HepG2 (cell line): Measurements from ENCODE around the gene RFXAP. TPM values are rescaled to one million over a fixed set of nuclear protein-coding genes. Genes with fewer than 3 reads are reported as not detected.

Source experiments
- HMGA1 ChIP-seq: sonication (generic); formaldehyde crosslinking; conservative IDR thresholded peaks from 2 replicates; pipeline ENCODE4 v1.4.0; 2020; ENCODE audit warnings: missing genetic modification reagents
- MXI1 ChIP-seq: IDR thresholded peaks from 3 replicates; pipeline ENCODE4 v1.6.1; 2012; ENCODE audit warnings: low read depth, low read length, inconsistent platforms, borderline replicate concordance
- NFE2 ChIP-seq: sonication (generic); formaldehyde crosslinking; IDR thresholded peaks from 2 replicates; pipeline ENCODE4 v1.4.0; 2020; ENCODE audit warnings: missing genetic modification reagents
- SIN3B ChIP-seq: fragments of 150-350 bp; IDR thresholded peaks from 2 replicates; pipeline ENCODE4 v1.6.1; 2014; ENCODE audit warnings: low read length
- SMAD9 ChIP-seq: sonication (generic); formaldehyde crosslinking; IDR thresholded peaks from 2 replicates; pipeline ENCODE4 v1.5.1; 2020; ENCODE audit warnings: mild to moderate bottlenecking, missing genetic modification reagents
- TAF1 ChIP-seq: sonication (generic); formaldehyde crosslinking; IDR thresholded peaks from 2 replicates; pipeline ENCODE4 v1.4.0; 2020; ENCODE audit warnings: missing genetic modification reagents
- ZC3H13 ChIP-seq: sonication (generic); formaldehyde crosslinking; IDR thresholded peaks from 2 replicates; pipeline ENCODE4 v1.8.1; 2023; ENCODE audit warnings: mild to moderate bottlenecking, missing genetic modification reagents, moderate library complexity
- ZKSCAN5 ChIP-seq: sonication (generic); formaldehyde crosslinking; IDR thresholded peaks from 2 replicates; pipeline ENCODE4 v1.5.1; 2020; ENCODE audit warnings: mild to moderate bottlenecking, missing genetic modification reagents
- ZNF207 ChIP-seq: fragments of 450-650 bp; IDR thresholded peaks from 2 replicates; pipeline ENCODE4 v1.6.1; 2016; ENCODE audit warnings: antibody characterized with exemption, borderline replicate concordance
- ZNF3 ChIP-seq: IDR thresholded peaks from 2 replicates; pipeline ENCODE4 v1.7.0; 2017; ENCODE audit warnings: inconsistent platforms
- ZNF333 ChIP-seq: sonication (generic); formaldehyde crosslinking; IDR thresholded peaks from 2 replicates; pipeline ENCODE4 v1.4.0; 2020; ENCODE audit warnings: mild to moderate bottlenecking, missing genetic modification reagents, borderline replicate concordance
- ZNF550 ChIP-seq: sonication (generic); formaldehyde crosslinking; IDR thresholded peaks from 2 replicates; pipeline ENCODE4 v1.4.0; 2020; ENCODE audit warnings: mild to moderate bottlenecking, missing genetic modification reagents, borderline replicate concordance
- polyA plus RNA-seq, 8 experiments: library from polyadenylated mRNA; depleted of rRNA in 3 of 8; stranded (reverse) in 7 of 8; unstranded in 1 of 8; fragments of >200 nt; fragmentation: Illumina TruSeq in 4 of 8; extraction: Trizol in 4 of 8; gene quantifications; 2 replicates each; pipeline versions ENCODE4 v1.2.1 to v1.2.3, GENCODE V29; 2011 to 2016; ENCODE audit warnings: low read depth in 4 of 8, missing spikeins in 1 of 8, mixed read lengths in 1 of 8; ENCODE audit not compliant: insufficient read depth in 1 of 8
- total RNA-seq, 5 experiments: library from RNA; depleted of rRNA; stranded (reverse); fragments of >200 nt; fragmentation: Illumina TruSeq; extraction: Trizol; gene quantifications; 2 replicates each; pipeline ENCODE4 v1.2.3, GENCODE V29; 2016; ENCODE audit warnings: low read depth in 1 of 5
- TF ChIP-seq, protein P1 (sequence below): IDR thresholded peaks from 2 replicates; pipeline ENCODE4 v1.6.1; 2012; ENCODE audit warnings: low read length, improper control_type of control experiment
- TF ChIP-seq, protein P2 (sequence below): sonication (generic); formaldehyde crosslinking; IDR thresholded peaks from 2 replicates; pipeline ENCODE4 v1.4.0; 2020; ENCODE audit warnings: missing genetic modification reagents
- TF ChIP-seq, protein P3 (sequence below): sonication (generic); formaldehyde crosslinking; IDR thresholded peaks from 2 replicates; pipeline ENCODE4 v1.8.0; 2023; ENCODE audit warnings: mild to moderate bottlenecking, missing genetic modification reagents
- TF ChIP-seq, protein P4 (sequence below): sonication (generic); formaldehyde crosslinking; IDR thresholded peaks from 2 replicates; pipeline ENCODE4 v1.4.0; 2020; ENCODE audit warnings: missing genetic modification reagents
- TF ChIP-seq, protein P5 (sequence below): sonication (generic); formaldehyde crosslinking; IDR thresholded peaks from 2 replicates; pipeline ENCODE4 v1.4.0; 2020; ENCODE audit warnings: low read depth, mild to moderate bottlenecking, missing genetic modification reagents

Gene RFXAP
- total and polyA plus RNA-seq, 2 of the 13 experiments (the other 11 are each of a cell fraction or from before 2014, with no cell fraction given): 1.8 to 7.9 TPM

DNA sequence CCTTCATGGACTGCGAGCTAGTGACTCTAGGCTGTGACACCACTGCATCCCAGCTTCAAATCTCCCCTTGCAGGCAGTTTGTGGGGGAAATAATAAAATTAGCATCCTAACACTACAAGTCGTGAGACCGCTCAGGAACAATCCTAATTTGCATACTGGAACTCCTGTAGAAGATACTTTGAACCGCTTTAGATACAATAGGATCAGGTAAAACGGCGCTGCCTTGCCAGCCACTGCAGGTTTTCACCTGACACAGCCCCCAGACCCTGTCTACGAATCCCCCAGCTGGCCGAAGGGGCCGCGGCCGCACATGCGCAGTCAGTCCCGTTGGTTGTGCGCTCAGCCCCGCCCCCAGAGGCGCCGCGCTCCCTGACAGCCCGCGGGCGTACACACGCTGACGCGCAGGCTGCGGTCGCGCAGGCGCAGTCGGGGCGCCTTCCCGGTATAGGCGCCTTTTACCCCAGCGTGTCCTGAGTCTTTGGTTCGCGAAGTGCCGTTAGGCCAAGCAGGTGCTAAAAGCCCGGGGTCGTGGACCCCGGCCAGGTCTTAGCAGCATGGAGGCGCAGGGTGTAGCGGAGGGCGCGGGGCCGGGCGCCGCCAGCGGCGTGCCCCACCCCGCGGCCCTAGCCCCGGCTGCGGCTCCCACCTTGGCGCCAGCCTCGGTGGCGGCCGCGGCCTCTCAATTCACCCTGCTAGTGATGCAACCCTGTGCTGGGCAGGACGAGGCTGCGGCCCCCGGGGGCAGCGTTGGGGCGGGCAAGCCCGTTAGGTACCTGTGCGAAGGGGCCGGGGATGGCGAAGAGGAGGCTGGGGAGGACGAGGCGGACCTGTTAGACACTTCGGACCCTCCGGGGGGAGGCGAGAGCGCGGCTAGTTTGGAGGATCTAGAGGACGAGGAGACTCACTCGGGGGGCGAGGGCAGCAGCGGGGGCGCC is at the start of gene RFXAP (continued):
- TF ChIP-seq ZNF550 (CRISPR knock-in tag): no peak
- TF ChIP-seq ZKSCAN5 (CRISPR knock-in tag): no peak
- no peak for TF ChIP-seq ZNF333 (CRISPR knock-in tag)
- TF ChIP-seq, protein P1, sequence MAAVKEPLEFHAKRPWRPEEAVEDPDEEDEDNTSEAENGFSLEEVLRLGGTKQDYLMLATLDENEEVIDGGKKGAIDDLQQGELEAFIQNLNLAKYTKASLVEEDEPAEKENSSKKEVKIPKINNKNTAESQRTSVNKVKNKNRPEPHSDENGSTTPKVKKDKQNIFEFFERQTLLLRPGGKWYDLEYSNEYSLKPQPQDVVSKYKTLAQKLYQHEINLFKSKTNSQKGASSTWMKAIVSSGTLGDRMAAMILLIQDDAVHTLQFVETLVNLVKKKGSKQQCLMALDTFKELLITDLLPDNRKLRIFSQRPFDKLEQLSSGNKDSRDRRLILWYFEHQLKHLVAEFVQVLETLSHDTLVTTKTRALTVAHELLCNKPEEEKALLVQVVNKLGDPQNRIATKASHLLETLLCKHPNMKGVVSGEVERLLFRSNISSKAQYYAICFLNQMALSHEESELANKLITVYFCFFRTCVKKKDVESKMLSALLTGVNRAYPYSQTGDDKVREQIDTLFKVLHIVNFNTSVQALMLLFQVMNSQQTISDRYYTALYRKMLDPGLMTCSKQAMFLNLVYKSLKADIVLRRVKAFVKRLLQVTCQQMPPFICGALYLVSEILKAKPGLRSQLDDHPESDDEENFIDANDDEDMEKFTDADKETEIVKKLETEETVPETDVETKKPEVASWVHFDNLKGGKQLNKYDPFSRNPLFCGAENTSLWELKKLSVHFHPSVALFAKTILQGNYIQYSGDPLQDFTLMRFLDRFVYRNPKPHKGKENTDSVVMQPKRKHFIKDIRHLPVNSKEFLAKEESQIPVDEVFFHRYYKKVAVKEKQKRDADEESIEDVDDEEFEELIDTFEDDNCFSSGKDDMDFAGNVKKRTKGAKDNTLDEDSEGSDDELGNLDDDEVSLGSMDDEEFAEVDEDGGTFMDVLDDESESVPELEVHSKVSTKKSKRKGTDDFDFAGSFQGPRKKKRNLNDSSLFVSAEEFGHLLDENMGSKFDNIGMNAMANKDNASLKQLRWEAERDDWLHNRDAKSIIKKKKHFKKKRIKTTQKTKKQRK: no peak
- TF ChIP-seq, protein P2, sequence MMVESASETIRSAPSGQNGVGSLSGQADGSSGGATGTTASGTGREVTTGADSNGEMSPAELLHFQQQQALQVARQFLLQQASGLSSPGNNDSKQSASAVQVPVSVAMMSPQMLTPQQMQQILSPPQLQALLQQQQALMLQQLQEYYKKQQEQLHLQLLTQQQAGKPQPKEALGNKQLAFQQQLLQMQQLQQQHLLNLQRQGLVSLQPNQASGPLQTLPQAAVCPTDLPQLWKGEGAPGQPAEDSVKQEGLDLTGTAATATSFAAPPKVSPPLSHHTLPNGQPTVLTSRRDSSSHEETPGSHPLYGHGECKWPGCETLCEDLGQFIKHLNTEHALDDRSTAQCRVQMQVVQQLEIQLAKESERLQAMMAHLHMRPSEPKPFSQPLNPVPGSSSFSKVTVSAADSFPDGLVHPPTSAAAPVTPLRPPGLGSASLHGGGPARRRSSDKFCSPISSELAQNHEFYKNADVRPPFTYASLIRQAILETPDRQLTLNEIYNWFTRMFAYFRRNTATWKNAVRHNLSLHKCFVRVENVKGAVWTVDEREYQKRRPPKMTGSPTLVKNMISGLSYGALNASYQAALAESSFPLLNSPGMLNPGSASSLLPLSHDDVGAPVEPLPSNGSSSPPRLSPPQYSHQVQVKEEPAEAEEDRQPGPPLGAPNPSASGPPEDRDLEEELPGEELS (CRISPR knock-in tag): no peak
- TF ChIP-seq MXI1: peak; percentile 69; the same call in 1 of the 3 replicates
- TF ChIP-seq ZNF3 (CRISPR knock-in tag): no peak
- TF ChIP-seq, protein P3, sequence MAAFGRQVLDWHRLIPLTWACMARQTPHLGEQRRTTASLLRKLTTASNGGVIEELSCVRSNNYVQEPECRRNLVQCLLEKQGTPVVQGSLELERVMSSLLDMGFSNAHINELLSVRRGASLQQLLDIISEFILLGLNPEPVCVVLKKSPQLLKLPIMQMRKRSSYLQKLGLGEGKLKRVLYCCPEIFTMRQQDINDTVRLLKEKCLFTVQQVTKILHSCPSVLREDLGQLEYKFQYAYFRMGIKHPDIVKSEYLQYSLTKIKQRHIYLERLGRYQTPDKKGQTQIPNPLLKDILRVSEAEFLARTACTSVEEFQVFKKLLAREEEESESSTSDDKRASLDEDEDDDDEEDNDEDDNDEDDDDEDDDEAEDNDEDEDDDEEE (CRISPR knock-in tag): no peak
- no peak for TF ChIP-seq SIN3B
- TF ChIP-seq NFE2 (CRISPR knock-in tag): no peak
- TF ChIP-seq, protein P4, sequence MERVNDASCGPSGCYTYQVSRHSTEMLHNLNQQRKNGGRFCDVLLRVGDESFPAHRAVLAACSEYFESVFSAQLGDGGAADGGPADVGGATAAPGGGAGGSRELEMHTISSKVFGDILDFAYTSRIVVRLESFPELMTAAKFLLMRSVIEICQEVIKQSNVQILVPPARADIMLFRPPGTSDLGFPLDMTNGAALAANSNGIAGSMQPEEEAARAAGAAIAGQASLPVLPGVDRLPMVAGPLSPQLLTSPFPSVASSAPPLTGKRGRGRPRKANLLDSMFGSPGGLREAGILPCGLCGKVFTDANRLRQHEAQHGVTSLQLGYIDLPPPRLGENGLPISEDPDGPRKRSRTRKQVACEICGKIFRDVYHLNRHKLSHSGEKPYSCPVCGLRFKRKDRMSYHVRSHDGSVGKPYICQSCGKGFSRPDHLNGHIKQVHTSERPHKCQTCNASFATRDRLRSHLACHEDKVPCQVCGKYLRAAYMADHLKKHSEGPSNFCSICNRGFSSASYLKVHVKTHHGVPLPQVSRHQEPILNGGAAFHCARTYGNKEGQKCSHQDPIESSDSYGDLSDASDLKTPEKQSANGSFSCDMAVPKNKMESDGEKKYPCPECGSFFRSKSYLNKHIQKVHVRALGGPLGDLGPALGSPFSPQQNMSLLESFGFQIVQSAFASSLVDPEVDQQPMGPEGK: peak; percentile 93
- TF ChIP-seq, protein P5, sequence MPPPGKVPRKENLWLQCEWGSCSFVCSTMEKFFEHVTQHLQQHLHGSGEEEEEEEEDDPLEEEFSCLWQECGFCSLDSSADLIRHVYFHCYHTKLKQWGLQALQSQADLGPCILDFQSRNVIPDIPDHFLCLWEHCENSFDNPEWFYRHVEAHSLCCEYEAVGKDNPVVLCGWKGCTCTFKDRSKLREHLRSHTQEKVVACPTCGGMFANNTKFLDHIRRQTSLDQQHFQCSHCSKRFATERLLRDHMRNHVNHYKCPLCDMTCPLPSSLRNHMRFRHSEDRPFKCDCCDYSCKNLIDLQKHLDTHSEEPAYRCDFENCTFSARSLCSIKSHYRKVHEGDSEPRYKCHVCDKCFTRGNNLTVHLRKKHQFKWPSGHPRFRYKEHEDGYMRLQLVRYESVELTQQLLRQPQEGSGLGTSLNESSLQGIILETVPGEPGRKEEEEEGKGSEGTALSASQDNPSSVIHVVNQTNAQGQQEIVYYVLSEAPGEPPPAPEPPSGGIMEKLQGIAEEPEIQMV (CRISPR knock-in tag): no peak
- no peak for TF ChIP-seq SMAD9 (CRISPR knock-in tag)
- peak; percentile 33; the same call in 1 of the 2 replicates for TF ChIP-seq TAF1 (CRISPR knock-in tag)
- no peak for TF ChIP-seq HMGA1 (CRISPR knock-in tag)
- TF ChIP-seq ZC3H13 (CRISPR knock-in tag): no peak
- no peak for TF ChIP-seq ZNF207
